ENCODE data around the gene CABP7.

GRCh38 chr22:29765905-29766631, 46.3 kb downstream of the CABP7 start:
- TF ChIP-seq CTCF (IDR thresholded peaks at IDR 0.05): no peak
- no peak for TF ChIP-seq POLR2A (IDR thresholded peaks at IDR 0.05)
- TF ChIP-seq POLR2AphosphoS5 (IDR thresholded peaks at IDR 0.05): no peak
- no peak for TF ChIP-seq EP300 (IDR thresholded peaks at IDR 0.05)

Measured in upper lobe of left lung (tissue), 4 donors.